ENCODE data around the gene LYSMD1. TPM values are rescaled to one million over a fixed set of nuclear protein-coding genes. Genes with fewer than 3 reads are reported as not detected.
A peak's percentile ranks its signal among the peaks of the same experiment; 100 is the strongest.

Gene LYSMD1
- total RNA-seq, 4 donors from 2014 or later = 11.4 to 14.6 (median 13.7) TPM

DNA sequence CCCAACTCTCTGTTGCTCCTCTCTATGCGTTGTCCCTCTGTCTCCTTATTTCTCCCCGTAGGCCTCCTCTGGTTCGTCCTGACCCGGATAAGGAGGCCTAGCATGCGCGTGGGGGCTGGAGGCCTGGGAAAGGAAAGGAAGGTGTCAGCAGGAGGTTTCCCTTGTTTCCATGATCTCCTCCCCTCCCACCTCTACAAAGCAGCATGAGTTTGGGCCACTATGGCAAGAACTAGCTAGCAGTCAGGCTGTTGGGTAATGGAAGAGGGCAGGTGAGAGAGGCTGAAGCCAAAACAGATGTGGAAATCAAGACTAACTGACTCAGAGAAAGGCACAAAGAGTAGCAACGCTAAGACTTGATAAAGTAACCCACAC is 18.6 kb downstream of the LYSMD1 start:
- no peak for TF ChIP-seq POLR2A (IDR thresholded peaks at IDR 0.05)
- TF ChIP-seq, protein P1, sequence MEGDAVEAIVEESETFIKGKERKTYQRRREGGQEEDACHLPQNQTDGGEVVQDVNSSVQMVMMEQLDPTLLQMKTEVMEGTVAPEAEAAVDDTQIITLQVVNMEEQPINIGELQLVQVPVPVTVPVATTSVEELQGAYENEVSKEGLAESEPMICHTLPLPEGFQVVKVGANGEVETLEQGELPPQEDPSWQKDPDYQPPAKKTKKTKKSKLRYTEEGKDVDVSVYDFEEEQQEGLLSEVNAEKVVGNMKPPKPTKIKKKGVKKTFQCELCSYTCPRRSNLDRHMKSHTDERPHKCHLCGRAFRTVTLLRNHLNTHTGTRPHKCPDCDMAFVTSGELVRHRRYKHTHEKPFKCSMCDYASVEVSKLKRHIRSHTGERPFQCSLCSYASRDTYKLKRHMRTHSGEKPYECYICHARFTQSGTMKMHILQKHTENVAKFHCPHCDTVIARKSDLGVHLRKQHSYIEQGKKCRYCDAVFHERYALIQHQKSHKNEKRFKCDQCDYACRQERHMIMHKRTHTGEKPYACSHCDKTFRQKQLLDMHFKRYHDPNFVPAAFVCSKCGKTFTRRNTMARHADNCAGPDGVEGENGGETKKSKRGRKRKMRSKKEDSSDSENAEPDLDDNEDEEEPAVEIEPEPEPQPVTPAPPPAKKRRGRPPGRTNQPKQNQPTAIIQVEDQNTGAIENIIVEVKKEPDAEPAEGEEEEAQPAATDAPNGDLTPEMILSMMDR (IDR thresholded peaks at IDR 0.05 in 4 of 5, conservative IDR thresholded peaks at IDR 0.05 in 1 of 5) = no peak
- Histone ChIP-seq H3K36me3 (no peaks in the 10 kb centered on the region), H3K27me3 (no peaks in the 10 kb centered on the region), H3K4me1 (peaks cover 35 to 43% of the 10 kb centered on the region in 2 donors), H3K9me3 (no peaks in the 10 kb centered on the region), H3K27ac (peak overlapping the region; percentile 95 to 99 (median 98)), H3K4me3 (peak overlapping the region; percentile 89 to 97 (median 92))
- in situ Hi-C loops (cut with MboI; ENCODE audit: low sequenced_read_pairs in 4 of 4) = no loop called here
- ATAC-seq (peak; percentile 44 to 53), DNase-seq (peak; percentile 43 to 75)
- intact Hi-C loops (cut with DNase I; ENCODE audit: low total_unique reads) = loop anchor here (2.0 to 5.0 kb wide), 4 partner anchors 35 to 585 kb away; partner anchors contain the start of gene GABPB2

DNA sequence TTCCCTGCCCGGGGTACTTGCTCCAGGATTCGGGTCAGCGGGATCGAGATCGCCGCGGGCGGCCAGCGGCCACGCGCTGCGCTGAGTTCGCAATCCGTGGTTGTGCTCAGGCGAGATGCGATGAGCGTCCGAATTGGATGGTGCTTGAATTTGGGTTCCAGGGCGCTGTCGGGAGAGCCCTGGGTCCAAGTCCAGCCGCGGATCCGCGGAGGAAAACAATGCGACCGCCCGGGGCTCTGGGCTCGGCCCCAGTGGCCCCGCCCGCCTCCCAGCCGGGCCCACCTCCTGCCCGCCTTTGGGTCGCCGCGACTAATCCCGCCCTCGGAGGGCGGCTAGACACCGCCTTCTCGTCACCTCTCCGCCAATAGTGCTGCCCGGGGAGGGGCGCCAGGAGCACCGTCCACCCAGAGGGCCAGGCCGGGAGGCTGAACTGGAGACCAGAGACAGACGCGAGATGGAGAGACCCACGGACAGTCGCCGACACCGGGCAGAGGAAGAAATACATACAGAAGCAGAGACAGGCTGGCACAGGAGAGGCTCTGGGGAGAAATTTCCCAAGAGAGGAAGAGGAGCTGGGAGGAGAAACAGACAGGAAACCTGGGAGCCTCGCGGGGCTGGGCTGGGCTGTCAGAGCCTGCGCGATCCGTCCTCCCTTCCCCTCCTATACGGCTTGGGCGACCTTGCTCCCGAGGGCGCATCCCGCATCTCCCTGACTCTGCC is 19.1 kb downstream of the LYSMD1 start, which contains the start of gene SEMA6C:
SEMA6C (minus strand) TSS at position 220 of the 720 bp plus-strand sequence. CDS start 4,010 bp downstream, outside the sequence.
- ATAC-seq = peak; percentile 52 to 66
- TF ChIP-seq, protein P1 (IDR thresholded peaks at IDR 0.05 in 4 of 5, conservative IDR thresholded peaks at IDR 0.05 in 1 of 5) = peak in 1 of 5 experiments; percentile 8
- TF ChIP-seq POLR2A (IDR thresholded peaks at IDR 0.05) = peak; percentile 97 to 98
- peak; percentile 97 to 98 for DNase-seq
- in situ Hi-C loops (cut with MboI; ENCODE audit: low sequenced_read_pairs in 4 of 4) (no loop called here), intact Hi-C loops (cut with DNase I; ENCODE audit: low total_unique reads) (loop anchor here (1.0 to 5.0 kb wide), 5 partner anchors 19 to 584 kb away; partner anchors contain the start of genes GABPB2 and LYSMD1)
- Histone ChIP-seq H3K9me3 (no peaks in the 10 kb centered on the region), H3K36me3 (no peaks in the 10 kb centered on the region), H3K4me1 (peaks cover 40 to 48% of the 10 kb centered on the region in 2 donors), H3K4me3 (peak within 1 kb of the TSS; percentile 89 to 97 (median 92)), H3K27ac (peak within 1 kb of the TSS; percentile 95 to 99 (median 98)), H3K27me3 (no peaks in the 10 kb centered on the region)

DNA sequence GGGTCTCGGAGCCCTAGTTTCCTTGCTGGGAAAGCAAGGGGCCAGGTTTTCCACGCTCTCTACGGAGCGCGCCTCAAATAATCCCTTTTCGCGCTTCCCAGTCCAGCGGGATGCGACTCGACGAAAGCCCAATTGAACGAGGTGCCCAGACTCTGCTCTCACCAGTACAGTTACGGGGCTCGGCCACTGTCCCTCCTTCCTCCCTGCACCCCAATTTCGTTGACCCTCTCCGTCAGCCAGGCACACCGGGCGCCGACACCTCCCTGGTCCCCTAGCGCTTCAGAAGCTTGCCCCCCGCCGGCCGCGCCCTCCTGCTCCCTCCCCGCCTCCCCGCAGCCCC is 19.7 kb downstream of the LYSMD1 start:
- intact Hi-C loops (cut with DNase I; ENCODE audit: low total_unique reads) = loop anchor here (1.0 to 5.0 kb wide), 5 partner anchors 19 to 584 kb away; partner anchors contain the start of genes GABPB2 and LYSMD1

DNA sequence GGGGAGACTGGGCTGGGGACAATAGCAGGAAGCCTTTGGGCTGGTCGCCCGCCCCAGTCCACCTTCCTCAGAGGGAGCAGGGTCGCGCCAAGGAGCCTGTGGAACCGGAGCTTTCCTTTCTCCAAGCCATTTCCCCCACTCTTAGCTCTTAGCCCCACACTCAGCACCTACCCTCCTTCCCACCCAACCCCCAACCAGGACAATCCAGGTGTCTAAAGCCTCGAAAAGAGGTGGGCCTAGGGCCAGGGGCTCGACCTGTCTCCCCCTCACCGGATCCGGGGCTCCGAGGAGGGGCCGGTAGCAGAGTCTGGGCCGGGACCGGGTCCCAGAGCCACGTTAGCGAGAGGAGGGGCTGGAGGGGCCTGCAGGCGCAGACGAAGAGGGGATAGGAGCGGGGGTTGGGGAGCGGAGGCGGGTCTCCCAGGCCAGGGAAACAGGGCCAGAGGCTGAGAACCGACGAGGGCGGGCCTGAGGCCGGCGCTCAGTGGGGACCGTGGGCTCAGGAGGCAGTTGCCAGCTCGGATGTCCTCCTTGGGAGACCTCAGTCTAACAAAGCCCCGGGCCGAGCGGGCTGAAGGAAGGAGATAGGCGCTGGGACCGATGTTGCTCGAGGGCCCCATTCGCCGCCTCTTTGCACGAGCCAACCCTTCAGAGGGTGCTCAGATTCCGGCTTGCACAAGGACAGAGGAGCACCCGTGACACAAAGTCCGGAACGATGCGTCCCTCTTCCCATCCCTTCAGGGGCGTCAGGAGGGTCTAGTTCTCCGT is 20.2 kb downstream of the LYSMD1 start:
- DNase-seq (peak; percentile 76 to 86), ATAC-seq (peak; percentile 39 to 56)
- in situ Hi-C loops (cut with MboI; ENCODE audit: low sequenced_read_pairs in 4 of 4) = no loop called here
- Histone ChIP-seq H3K27me3 (no peaks in the 10 kb centered on the region), H3K36me3 (no peaks in the 10 kb centered on the region), H3K4me1 (peaks cover 48 to 59% of the 10 kb centered on the region in 2 donors), H3K9me3 (no peaks in the 10 kb centered on the region), H3K27ac (peak overlapping the region; percentile 95 to 99 (median 98)), H3K4me3 (peak overlapping the region; percentile 89 to 97 (median 92))
- intact Hi-C loops (cut with DNase I; ENCODE audit: low total_unique reads) = loop anchor here (1.0 to 5.0 kb wide), 5 partner anchors 20 to 583 kb away; partner anchors contain the start of genes GABPB2 and LYSMD1
- peak in 1 of 2 donors; percentile 21 for TF ChIP-seq POLR2A (IDR thresholded peaks at IDR 0.05)
- TF ChIP-seq, protein P1 (IDR thresholded peaks at IDR 0.05 in 4 of 5, conservative IDR thresholded peaks at IDR 0.05 in 1 of 5) = no peak

More for the DNA sequence above, 19.7 kb downstream of the LYSMD1 start:
- Histone ChIP-seq H3K4me3 (peak overlapping the region; percentile 89 to 97 (median 92)), H3K27ac (peak overlapping the region; percentile 95 to 99 (median 98)), H3K4me1 (peaks cover 45 to 53% of the 10 kb centered on the region in 2 donors), H3K27me3 (no peaks in the 10 kb centered on the region), H3K36me3 (no peaks in the 10 kb centered on the region), H3K9me3 (no peaks in the 10 kb centered on the region)
- TF ChIP-seq, protein P1 (IDR thresholded peaks at IDR 0.05 in 4 of 5, conservative IDR thresholded peaks at IDR 0.05 in 1 of 5) = no peak
- no peak for TF ChIP-seq POLR2A (IDR thresholded peaks at IDR 0.05)
- DNase-seq (no peak), ATAC-seq (peak; percentile 0 to 11)
- in situ Hi-C loops (cut with MboI; ENCODE audit: low sequenced_read_pairs in 4 of 4) = no loop called here
